Measurements from ENCODE around the gene UBAC2.

UBAC2 gene

DNA sequence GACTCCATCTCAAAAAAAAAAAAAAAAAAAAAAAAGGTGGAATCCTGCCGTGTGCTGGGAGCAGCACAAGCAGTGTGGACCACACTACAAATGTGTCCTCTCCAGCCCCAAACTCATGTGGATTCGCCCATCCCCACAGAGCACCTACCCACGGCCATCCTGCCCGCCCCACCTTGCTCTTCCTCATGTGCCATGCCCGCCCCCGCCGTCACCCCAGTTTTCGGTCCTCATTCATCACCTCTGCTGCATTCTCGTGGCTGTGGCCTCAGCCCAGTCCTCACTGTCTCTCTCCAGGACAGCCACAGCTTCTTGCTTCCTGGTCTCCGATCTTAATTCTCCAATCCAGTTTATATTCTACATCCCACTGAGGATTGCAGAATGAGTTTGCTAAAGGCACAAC, 220.6 kb downstream of the UBAC2 start:
- DNase-seq: no peak

DNA sequence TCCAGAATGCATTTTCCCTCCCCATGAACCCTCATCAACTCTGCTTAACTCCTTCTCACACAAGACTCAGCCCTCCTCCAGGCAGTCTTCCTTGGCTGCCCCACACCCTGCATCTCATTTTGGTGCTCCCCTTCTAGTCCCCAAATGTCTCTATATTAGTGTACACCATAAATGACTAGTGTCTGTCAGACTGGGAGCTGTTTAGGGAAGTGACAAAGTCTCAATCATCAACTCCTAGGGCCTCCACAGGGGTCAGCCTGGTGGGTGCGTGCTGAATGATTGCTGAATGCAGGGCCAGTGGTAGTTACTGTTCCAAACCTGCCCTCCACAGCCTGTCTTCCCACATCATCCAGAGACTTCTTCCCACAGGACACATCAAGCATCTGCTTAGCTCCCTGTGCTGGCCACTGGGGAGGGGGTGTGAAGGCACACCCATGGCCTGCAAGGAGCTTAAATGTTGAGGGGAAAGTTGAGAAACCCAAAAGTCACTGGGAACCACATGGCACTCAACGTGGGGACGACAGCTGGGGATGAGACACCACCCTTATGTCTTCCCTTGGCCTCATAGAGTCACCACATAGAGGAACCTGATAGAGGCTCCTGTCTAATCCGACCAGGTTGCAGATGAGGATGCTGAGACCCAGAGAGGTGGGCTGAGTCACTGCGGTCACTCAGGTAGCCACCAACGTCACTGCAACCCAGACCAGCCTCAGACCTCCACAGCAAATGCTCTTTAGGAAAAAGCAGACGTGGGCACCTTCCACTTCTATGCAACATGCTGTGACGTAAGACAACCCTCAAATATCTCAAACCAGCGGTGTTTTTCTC, 221.3 kb downstream of the UBAC2 start:
- no peak for DNase-seq

DNA sequence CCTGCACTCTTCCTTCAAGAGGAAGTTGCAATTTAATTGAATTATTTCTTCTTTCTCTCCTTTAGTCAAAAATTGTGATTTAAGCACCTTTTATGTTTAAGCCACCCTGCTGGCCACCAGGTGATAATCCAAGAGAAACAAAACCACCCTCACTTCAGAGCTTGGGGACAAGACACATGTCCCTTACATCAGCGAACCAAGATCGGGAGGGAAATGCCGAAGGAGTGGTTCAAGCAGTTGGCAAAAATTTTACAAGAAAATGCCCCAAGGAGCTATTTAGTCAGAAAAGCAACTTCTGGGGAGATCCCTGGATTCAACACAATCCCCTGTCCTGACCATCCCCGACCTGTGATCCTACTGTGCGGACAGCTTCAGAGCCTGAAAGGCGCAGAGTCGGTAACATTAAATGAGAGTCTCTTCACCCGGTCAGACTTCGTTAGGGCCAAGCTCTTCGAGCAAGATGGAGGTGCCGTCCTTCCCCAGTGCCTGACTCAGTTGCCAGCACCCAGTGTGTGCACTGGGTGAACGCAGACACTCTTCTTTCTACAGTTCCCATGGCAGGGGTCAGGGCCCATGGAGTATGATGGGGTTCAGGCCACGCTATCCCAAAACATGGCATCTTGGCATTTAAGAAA, 222.0 kb downstream of the UBAC2 start:
- DNase-seq: no peak

DNA sequence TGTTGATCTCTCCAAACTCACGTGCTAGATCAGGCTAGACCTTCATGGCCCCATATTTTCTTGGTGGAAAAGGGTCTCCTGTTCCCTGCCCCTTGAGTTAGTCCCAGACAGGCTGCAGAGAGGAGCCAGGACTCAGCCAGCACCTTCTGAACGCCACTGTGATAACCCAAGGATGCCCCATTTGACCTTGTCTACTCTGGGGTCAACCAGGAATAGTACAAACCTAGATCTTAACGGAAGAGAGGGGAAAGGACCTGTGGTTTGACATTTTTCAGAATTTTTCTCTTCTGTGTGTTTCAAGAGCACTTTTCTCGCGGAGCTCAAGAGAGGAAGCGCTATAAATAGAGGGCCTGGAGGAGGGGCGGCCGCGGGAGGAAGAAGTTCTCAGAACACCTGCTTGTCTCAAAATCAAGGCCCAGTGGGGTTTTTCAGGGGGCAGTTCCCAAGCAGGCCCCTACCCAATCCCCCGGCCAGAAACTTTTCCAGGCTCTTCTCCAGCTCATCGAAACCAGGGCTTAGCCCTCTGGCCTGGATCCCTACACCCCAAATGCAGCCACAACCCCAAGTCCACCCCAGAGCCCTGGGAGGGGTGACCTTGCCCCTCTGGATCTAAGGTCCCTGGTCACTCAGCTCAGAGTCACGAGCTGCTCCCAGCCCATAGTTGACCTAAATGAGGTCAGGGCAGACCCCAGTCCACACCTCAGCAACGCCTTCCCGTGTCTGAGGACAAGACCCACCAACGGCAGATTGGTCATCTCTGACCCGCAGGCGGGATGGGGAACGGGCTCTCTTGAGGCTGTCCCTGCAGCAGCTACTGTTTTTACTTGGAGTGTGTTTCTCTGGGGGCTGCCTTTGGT, 225.1 kb downstream of the UBAC2 start:
- DNase-seq: peak; percentile 61 to 65

DNA sequence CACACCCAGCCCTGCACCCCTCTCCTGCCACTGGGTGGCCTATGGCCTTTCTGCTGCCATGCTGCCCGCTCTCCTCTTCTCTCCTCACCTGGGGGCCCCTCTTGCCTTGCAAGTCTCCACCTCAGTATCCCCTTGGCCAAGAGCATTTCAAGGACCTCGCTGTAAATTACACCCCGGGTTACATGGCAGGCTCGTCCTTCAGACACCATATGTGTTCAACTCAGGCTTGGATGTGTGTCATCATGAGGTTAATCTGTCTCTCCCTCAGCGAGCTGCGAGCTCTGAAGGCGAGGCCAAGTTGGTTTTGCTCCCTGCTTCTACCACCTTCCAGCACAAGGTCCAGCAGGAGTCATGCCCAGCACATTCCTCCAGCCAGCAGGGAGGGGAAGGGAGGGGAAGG, 225.8 kb downstream of the UBAC2 start:
- no peak for DNase-seq

DNA sequence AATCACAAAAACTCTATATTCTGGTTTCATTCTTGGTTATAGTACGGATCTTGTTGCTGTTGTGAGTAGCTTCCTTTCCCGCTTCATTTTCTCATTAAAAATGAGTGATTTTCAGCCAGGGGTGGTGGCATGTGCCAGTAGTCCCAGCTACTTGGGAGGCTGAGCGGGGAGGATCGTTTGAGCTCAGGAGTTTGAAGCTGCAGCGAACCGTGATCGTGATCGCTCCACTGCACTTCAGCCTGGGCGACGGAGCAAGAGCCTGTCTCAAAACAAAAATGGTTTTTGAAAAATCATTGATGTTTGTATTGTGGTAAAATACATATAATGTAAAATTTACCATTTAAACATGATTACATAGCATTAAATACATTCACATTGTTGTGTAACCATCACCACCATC, 229.0 kb downstream of the UBAC2 start:
- DNase-seq: no peak

DNA sequence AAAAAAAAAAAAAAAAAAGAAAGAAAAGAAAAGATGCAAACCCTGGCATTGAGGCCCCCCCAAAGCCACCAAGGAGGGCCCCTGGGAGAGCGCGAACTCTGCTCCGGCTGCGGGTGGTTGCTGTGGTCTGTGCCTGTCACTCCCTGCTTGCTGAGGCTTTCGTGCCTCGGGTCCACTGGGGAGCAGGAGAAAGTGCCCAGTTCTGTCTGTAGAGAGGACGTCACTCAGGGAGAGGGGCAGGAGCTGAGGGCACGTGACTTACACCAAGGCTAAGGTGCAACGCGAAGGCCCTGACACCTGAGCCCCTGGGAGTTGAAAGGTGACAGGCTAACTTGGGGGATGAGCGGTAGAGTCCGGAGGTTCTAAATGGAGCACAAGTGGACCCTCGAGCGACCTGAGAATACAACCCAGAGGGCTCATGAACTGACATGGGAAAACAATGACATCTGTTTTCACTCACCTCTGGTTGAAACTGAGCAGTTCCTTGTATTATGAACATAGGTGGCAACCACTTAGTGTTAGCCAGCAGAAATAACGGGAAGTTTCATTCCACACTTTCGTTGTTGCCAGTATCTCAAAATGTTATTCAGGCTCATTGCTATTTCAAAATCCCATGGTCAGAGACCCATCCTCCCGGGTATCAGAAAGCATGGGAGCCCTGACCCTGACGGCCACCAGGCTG, 231.4 kb downstream of the UBAC2 start:
- no peak for DNase-seq

DNA sequence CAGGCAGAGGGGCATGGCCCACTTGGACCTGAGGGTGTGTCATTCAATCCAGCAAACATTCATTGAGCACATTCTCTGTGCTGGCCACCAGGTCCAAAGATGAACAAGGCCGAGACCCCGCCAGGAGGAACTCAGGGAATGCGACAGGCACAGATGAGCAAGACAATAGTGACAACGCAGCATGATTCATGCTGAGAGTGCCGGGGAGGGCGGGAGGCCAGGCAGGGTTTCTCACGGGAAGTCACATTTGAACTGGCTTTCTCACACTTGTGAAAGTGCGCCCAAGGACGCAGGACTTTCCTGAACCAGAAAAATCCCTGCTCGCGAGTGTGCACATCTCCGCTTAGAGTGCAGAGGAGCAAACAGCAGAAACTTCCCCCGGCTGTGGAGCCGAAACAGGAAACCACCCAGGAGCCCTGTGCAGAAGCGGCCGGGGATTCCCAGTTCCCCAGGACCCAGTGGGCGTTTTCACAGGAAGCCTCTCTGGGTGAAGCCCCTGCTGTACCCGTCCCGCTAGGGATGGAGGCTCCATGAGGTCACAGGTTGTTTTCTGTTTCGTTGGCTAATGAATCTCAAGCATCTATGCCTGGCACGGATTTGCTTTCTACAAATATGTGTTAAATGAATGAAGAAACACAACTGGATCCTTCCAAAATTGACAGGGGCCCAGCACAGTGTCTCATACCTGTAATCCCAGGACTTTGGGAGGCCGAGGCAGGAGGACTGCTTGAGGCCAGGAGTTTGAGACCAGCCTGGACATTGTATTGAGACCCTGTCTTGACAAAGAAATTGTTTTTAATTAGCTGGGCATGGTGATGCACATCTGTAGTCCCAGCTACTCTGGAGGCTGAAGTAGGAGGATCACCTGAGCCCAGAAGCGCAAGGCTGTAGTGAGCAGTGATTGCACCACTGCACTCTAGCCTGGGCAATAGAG, 232.2 kb downstream of the UBAC2 start:
- peak; percentile 80 to 81 for DNase-seq

DNA sequence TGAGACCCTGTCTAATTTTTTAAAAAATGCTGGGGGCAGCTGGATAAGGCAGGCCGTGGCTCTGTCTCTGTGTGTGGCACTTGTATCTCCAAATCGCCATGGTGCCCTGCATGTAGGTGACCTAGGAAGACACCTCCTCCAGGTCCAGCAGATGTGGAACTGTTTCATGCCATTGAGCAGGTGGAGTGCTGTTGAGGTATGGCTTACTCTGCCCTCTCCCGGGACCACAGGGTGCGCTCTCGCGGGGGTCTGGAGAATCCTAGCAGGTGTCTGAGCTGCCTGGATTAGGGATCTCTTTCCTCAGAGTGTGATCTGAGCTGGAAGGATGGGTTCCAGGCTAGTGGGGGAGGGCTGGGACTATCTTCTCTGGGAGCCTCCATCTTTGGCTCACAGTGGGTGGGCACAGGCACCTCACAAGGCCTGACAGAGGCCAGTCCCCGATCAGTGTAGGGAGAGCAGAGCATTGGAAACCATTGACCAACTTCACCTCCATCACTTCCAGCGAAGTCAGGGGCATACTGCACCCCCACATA, 233.0 kb downstream of the UBAC2 start:
- no peak for DNase-seq

DNA sequence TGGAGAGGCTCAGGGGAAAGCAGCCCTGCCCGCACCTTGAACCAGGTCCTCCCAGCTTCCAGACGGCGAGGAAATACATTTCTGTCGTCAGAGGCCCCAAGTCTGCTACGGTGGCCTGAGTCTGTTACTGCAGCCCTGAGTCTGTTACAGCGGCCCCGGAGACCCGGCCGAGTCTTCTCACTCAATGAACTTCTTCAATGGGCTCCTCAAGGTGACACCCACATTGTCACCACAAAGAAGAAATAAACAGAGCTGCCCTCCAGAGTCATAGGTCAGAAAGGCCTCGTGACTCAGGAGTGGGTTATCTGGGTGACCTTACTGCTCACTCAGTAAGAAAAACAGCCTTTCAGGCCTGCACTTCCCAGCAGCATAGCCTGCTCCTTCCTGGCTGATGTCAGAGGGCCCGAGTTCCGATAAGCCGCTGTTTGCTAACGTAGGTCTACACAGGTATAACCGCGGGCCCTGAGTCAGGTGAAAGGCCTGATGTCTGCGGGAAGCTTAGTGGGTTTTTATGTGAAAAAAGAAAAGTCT, 233.7 kb downstream of the UBAC2 start:
- peak; percentile 83 for DNase-seq

DNA sequence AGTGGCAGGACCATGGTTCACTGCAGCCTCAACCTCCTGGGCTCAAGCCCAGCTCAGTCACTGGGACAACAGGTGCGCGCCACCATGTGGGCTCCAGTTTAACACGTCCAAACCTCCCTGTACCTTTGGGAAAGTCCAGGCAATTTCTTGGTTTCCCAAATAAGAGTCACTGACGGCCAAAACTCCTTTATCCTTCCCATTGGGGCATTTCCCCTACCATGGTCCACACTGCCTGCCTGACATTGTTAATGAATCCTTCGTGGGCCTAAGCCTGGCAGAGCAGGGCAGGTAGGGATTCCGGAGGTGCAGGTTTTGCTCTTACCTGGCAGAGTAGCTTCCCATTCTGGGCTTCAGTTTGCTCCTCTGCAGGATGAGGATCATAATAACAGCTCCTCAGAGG, 234.5 kb downstream of the UBAC2 start:
- no peak for DNase-seq

DNA sequence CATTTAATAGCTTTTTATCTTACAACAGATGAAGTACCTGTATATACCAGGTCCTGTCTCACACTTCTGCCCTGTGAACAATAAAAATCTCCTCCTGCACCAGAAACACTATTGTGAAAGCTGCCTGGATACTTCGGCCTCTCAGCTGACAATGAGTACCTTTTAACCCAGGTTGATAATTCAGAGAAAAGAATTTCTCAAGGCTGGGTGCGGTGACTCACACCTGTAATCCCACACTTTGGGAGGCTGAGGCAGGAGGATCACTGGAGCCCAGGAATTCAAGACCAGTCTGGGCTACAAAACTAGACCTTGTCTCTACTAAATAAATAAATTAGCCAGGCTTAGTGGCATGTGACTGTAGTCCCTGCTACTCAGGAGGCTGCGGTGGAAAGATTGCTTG, 235.3 kb downstream of the UBAC2 start:
- no peak for DNase-seq
